RPMI7951 (cell line): ENCODE measurements around the gene DAPK1. TPM values are rescaled to one million over a fixed set of nuclear protein-coding genes. Genes with fewer than 3 reads are reported as not detected.

ENCODE experiments used
- DNase-seq: peaks from one replicate; pipeline ENCODE4 v3.0.0-alpha.2; 2012; ENCODE audit warnings: low read depth
- total RNA-seq: library from RNA; depleted of rRNA; stranded (reverse); fragments of >200 nt; shearing (Covaris generic); gene quantifications from 2 replicates; pipeline ENCODE4 v1.2.3, GENCODE V29; 2014

The DAPK1 gene
- total RNA-seq, 1 experiment from 2014 or later = 0.12 TPM

DNA sequence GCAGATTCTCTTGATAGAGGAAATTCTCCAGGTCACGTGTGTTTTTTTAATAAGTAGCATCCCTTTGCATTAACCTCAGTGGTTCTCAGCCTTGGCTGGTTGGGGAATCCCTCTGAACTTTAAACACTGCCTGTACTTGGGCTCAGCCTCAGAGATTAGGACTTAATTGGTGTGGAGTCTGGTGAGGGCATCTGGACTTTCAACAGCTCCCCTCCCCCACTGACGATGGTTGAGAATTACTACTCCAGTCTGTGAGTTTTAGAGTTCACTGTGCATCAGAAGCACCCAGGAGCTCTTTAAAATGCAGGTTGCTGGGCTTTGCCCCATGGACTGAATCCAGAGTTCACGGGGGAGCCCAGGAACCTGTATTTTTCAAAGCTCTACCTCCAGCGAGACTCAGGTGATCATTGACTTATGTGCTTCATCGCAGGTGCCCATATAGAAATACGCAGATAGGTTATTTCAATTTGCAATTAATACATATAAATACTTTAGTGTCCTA is 71.4 kb downstream of the DAPK1 start:
- no peak for DNase-seq

- no peak for DNase-seq
Observed at GRCh38 chr9:87569518-87569917, 71.9 kb downstream of the DAPK1 start.

DNA sequence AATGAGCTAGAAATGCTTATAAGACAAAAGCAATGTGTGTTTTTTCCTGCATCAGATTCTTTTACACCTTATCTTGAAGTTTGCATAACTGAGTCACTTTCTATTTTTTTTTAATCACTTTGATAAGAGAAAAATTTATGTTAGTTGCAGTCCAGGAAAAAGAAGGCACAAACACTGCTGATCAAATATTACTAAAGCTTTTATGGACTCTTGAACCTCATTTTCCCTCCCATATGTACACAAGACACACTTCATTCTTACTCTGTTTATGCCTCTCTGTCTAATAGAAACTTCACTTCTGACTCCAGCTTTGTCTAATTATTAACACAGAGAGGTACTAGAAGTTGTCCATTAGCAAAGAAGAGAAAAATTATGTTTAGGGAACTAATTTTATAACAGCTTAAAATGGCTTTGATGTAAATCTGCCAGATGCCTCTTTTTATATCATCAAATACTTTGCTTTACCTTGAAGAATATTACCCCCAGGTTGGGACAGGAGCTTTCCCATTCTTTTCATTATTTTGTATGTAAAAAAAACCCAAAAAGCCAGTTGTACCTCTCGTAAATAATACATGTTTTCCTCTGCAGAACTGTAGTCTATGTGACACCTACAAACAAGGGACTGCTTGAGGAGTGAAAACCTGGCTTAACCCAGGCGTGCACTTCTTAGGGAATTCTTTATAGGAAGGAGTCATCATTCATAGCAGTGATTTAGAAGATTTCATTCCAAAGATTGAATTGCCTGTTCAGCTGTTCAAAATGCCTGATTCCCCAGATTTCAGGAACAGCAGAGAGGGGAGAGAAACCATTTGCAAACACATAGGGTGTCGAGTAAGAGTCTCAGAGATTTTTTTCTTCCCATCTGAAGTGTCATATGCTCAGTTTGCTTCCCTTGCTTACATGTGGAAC is 72.6 kb downstream of the DAPK1 start:
- DNase-seq = no peak

DNA sequence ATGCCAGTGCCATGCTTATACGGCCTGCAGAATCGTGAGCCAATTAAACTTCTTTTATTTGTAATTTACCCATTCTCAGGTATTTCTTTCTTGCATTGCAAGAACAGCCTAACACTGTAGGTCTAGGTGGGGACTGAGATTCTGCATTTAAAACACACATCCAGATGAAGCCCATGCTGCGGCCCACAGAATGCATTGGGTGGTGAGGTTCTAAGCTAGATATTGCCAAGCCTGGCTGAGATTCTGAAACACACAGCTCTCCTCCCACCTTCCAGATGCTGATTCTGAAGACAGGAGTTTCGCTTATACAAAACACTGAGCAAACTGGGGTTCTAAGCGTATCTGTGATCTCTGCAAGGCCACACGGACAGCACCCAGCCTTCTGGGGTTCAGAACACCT is 75.1 kb downstream of the DAPK1 start:
- DNase-seq = no peak

GRCh38 chr9:87573841-87574342 is 76.2 kb downstream of the DAPK1 start:
- no peak for DNase-seq

DNA sequence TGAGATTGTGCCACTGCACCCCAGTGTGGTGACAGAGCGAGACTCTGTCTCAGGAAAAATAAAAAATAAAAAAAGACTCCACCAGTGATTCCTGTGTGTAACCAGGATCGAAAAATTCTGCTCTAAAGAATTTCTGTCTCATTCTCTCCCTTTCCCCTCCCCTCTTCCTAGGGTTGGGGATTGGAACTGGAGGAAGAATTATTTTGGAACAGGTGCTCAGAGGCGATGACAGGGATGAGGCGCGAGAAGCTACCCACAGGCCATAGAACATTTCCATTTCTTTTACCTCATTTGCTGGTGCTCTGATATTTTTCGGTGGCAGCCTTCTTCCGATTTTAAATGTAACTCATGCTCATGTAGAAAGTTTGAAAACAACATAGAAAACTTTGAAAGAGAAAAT is 80.1 kb downstream of the DAPK1 start:
- DNase-seq = no peak

DNA sequence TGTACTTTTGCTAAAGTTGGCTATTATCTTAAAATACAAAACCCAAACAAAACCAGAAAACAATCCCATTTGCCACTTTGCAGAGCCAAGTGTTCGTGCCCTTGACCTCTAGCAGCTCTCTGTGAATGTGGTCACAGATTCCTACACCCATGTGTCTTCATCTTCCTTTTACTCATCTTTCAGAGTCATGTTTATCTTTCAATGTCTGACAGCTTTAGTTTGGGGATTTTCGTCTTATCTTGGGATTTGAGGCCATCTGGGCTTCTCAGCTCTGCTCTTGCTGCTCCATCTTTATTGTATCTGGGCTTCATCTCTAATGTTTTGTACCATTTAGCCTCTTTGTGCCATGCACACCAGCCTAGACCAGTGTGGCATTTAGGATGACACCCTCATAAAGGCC is 81.0 kb downstream of the DAPK1 start:
- no peak for DNase-seq

DNA sequence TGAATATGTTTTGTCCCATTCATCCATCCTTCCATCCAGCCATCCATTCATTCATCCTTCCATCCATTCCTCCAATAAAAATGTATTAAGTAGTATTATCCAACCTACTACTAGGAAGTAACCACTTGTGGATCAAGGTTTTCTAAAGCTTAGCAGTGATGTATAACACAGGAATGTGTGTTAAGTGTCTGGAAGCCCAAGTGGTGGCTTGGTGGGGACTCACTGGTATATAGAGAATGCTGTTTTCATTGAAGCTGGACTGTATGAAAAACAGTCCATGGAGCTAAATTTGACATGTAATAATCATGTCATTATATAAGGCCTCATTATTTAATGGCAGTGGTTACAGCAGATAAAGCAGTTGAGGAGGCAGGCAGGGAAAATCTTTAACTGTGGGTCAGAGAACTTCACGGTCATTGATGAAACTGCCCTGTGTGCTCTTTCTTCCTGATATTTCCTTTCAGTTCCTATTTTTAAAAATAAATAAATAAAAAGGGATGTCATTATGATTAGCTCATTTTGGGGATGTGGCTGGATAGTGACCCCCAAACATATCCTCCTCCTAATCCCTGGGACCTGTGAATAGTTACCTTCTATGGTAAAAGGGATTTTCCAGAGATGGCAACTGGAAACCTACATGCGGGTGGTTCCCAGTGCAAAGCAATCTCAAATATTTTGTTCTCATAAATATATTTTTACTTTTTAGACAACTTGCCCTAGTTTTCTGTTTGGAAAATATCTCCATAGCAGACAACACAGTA is 82.3 kb downstream of the DAPK1 start:
- no peak for DNase-seq

- DNase-seq = no peak
Observed at GRCh38 chr9:87580941-87581438, 83.3 kb downstream of the DAPK1 start.

DNA sequence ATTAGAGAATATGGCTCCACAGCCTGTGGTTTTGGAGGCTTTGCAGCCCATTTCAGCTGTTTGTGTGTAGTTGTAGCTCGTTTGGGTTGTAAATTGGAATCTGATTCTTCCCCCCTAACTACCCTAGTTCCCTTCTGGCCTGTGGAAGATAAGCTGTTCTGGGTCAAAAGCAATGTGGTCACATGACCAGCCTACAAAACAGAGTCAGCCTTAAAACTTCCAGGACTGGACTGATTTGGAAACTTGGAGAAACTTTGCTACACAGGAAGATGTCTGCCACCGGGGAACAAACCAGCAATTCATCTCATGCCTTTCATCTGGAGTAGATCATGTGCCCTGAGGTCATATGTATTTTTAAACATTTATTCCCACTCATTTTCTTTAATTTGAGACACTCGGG is 83.8 kb downstream of the DAPK1 start:
- peak; percentile 56 for DNase-seq

- no peak for DNase-seq
Observed at GRCh38 chr9:87581949-87582637, 84.4 kb downstream of the DAPK1 start.

- no peak for DNase-seq
Observed at GRCh38 chr9:87584326-87584725, 86.7 kb downstream of the DAPK1 start.

GRCh38 chr9:87585123-87585855 is 87.6 kb downstream of the DAPK1 start:
- no peak for DNase-seq

DNA sequence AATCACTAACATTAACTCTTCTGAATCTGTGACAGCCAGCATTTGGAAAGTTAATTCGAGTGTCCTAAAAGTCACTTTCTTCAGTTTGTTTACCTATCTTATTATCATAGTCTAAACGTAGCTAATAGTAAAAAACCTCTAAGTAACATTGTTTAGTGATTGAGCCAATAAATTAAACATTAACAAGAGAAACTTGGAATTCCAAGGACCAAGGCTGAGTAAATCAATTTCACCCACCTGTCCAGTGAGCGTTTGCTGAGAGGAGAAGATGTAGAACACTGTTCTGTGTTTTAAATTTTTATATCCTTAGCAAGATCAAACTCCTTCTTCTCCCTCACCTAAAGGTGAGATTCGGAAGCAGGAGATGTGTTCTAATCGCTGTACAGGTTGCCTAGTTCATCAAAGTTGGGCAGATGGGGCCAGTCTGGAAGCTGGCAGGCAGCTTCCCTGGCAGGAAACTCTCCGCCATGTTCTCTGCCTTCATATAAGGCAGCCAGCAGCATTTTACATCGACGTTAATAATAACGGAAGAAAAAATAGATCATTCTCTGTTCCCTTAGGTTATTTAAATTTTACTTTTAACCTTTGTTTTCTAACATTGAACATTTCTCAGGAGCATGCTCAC is 89.2 kb downstream of the DAPK1 start:
- DNase-seq = no peak

DNA sequence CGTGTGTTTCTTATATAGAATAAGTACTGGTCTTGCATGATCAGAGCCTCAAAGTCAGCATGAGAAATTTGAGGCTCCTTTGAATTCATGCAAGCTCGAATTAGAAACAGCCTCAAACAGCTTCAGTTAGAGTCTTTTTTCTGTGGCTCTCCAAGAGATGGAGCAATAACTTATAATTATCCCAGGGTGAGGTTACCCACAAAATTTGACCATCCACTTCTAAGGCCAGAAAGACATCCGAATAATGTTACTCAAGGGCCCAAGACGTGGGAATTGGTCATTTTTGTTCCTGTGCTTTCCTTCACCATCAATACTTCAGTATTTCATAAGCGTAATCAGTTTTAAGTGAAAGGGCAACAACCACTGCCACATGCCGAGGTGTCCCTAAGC is 89.7 kb downstream of the DAPK1 start:
- DNase-seq = no peak

DNA sequence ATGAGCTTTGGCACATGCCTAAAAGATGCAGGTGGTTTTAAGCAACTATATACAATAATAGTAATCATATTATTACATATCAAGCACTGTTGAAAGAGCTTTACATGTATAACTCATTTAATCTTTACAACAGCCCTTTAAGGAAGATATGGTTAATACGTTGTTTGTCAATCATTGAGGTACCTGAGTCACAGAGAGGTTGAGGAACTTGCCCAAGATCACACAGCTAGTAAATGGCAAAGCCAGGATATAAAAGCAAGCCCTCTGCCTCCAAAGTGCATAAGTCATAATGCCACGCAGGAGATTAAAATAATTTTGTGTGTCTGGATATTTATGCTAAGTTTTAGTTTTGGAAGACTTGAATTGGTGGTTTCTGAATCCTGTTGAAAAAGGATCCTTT is 90.2 kb downstream of the DAPK1 start:
- no peak for DNase-seq

- DNase-seq = no peak
Observed at GRCh38 chr9:87588339-87588738, 90.7 kb downstream of the DAPK1 start.

DNA sequence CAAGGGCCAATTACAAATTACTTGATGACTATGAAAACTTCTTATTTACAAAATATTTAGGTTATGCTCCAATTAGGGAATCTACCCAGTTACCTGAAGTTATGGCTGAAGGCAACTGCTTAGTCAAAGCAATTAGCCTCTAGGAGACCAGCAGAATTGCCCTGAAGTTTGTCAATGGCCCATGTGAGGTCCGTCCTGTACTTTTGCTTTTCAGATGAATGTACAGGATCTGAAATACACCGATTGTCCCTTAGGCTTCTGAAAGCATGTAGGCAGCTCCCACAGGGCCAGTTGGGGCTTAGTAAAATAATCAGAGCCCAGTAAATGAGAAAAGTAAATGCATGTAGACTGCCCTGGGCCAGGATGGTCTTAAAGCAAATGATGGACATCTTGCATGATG is 93.3 kb downstream of the DAPK1 start:
- no peak for DNase-seq

GRCh38 chr9:87592554-87593358 is 95.1 kb downstream of the DAPK1 start:
- peak; percentile 57 for DNase-seq
